ENCODE results near the gene TXNDC15. TPM values are rescaled to one million over a fixed set of nuclear protein-coding genes. Genes with fewer than 3 reads are reported as not detected.
A peak's percentile ranks its signal among the peaks of the same experiment; 100 is the strongest.

The TXNDC15 gene
- total RNA-seq = 10 to 100 TPM; 47.8 to 68.1 TPM
- 64.2 TPM for polyA plus RNA-seq (ENCODE audit: insufficient read depth, low read depth, low replicate concordance)
- long read RNA-seq, donor 1, transcript TXNDC15-201 (5 exons, 3,548 nt) = major isoform, 36 of 66 reads
- long read RNA-seq, donor 1, partial matches to known transcripts = 26 of 66 reads
- long read RNA-seq, donor 1, other reads (novel, unspliced or antisense) = 0 of 66 reads
- long read RNA-seq, donor 2, transcript TXNDC15-201 (5 exons, 3,548 nt) = major isoform, 26 of 30 reads
- long read RNA-seq, donor 2, partial matches to known transcripts = 0 of 30 reads
- long read RNA-seq, donor 2, other reads (novel, unspliced or antisense) = 0 of 30 reads

- Histone ChIP-seq H3K9me3 (no peaks in the 10 kb centered on the region), H3K27me3 (no peaks in the 10 kb centered on the region), H3K4me1 (peaks cover 6% of the 10 kb centered on the region), H3K36me3 (ENCODE audit: low read depth, missing control alignments) (no peaks in the 10 kb centered on the region), H3K27ac (peak within 1 kb of the TSS; percentile 78 to 94), H3K4me3 (peak within 1 kb of the TSS; percentile 85 to 91)
- intact Hi-C loops (cut with DNase I; ENCODE audit: low total_unique reads) = no loop called here
- DNase-seq = peak; percentile 93
- WGBS, 2 donors = 1 to 41% methylated on average over 3 to 78 of the region's 79 CpGs
- TF ChIP-seq, protein P1, sequence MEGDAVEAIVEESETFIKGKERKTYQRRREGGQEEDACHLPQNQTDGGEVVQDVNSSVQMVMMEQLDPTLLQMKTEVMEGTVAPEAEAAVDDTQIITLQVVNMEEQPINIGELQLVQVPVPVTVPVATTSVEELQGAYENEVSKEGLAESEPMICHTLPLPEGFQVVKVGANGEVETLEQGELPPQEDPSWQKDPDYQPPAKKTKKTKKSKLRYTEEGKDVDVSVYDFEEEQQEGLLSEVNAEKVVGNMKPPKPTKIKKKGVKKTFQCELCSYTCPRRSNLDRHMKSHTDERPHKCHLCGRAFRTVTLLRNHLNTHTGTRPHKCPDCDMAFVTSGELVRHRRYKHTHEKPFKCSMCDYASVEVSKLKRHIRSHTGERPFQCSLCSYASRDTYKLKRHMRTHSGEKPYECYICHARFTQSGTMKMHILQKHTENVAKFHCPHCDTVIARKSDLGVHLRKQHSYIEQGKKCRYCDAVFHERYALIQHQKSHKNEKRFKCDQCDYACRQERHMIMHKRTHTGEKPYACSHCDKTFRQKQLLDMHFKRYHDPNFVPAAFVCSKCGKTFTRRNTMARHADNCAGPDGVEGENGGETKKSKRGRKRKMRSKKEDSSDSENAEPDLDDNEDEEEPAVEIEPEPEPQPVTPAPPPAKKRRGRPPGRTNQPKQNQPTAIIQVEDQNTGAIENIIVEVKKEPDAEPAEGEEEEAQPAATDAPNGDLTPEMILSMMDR (IDR thresholded peaks at IDR 0.05) = no peak
- no peak for TF ChIP-seq POLR2A (IDR thresholded peaks at IDR 0.05)
Observed at GRCh38 chr5:134873987-134874830, at the start of gene TXNDC15. TSS of gene TXNDC15 (plus strand) at chr5:134874371. CDS start at chr5:134874428, 57 bp downstream.

GRCh38 chr5:134824681-134825080 lies 49.5 kb upstream of the TXNDC15 start:
- TF ChIP-seq POLR2A (IDR thresholded peaks at IDR 0.05) = no peak
- TF ChIP-seq, protein P1 (IDR thresholded peaks at IDR 0.05) = no peak
- DNase-seq = no peak
- Histone ChIP-seq H3K36me3 (ENCODE audit: low read depth, missing control alignments) (no peaks in the 10 kb centered on the region), H3K27ac (no peak overlapping the region), H3K4me3 (no peak overlapping the region), H3K9me3 (no peaks in the 10 kb centered on the region), H3K4me1 (no peaks in the 10 kb centered on the region), H3K27me3 (no peaks in the 10 kb centered on the region)
- WGBS, 2 donors = 96 to 98% methylated on average over 1 of the region's 1 CpG
- intact Hi-C loops (cut with DNase I; ENCODE audit: low total_unique reads) = no loop called here

DNA sequence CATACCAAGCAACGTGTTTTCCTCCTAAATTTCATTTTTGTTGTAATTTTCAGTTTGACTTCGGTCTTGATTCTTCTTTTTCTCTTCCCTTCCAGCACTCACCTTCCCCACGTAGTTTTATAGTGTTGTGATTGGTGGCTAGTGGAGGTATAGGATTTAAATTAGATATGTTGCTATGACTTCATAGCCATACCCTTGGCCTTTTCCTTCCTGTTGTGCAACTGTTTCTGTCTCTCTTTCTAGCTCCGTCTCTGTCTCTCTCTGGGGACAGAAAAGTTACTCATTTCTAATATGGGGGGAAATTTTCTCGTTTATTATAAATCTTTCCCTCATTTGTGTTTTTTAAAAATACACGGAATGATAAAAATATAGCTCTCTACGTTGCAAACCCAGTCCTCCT lies 49.0 kb upstream of the TXNDC15 start:
- Histone ChIP-seq H3K36me3 (ENCODE audit: low read depth, missing control alignments) (no peaks in the 10 kb centered on the region), H3K4me1 (no peaks in the 10 kb centered on the region), H3K27ac (no peak overlapping the region), H3K27me3 (no peaks in the 10 kb centered on the region), H3K9me3 (no peaks in the 10 kb centered on the region), H3K4me3 (no peak overlapping the region)
- no peak for DNase-seq
- WGBS, 2 donors = 89 to 93% methylated on average over 7 of the region's 7 CpGs
- intact Hi-C loops (cut with DNase I; ENCODE audit: low total_unique reads) = no loop called here
- TF ChIP-seq, protein P1 (IDR thresholded peaks at IDR 0.05) = no peak
- TF ChIP-seq POLR2A (IDR thresholded peaks at IDR 0.05) = no peak

DNA sequence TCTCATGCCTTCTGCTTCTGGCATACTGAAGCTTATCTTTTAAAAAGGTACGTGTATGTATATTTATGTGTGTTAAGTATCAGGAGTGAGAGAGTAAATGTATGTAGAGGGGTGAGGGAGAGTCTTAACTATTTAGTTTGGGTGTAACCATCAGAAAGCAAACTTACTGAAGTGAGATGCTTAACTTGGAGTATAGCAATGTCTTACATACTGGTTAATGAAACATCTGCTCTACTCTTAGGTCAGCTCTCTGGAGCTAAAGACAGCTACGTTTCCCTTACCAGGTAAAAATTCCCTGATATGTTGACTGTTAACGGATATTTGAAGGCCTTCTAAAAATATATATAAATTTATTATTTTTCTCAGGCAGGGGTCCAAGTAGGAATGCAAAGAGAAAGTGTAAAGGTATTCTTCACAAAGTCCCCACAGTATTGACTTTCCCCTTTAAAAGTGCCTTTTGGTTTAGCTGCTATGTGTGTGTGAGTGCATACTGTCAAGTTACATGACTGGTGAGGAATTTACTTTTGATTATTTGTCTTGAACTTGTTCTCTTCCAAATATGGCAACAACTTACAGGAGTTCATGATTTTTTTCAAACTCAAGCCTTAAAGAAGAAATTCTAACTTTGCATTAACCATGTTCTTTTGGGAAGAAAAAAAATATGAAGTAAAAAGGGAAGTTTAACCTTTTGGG lies 40.7 kb upstream of the TXNDC15 start:
- DNase-seq = no peak
- Histone ChIP-seq H3K27ac (no peak overlapping the region), H3K9me3 (no peaks in the 10 kb centered on the region), H3K27me3 (no peaks in the 10 kb centered on the region), H3K4me3 (no peak overlapping the region), H3K36me3 (ENCODE audit: low read depth, missing control alignments) (no peaks in the 10 kb centered on the region), H3K4me1 (peaks cover 22% of the 10 kb centered on the region)
- TF ChIP-seq POLR2A (IDR thresholded peaks at IDR 0.05) = no peak
- TF ChIP-seq, protein P1 (IDR thresholded peaks at IDR 0.05) = no peak
- 66 to 77% methylated on average over 3 of the region's 3 CpGs for WGBS, 2 donors
- intact Hi-C loops (cut with DNase I; ENCODE audit: low total_unique reads) = no loop called here

All from testis (tissue), 5 donors.